Measurements from ENCODE around the gene SPDYE1.
"Not testable (repeated sequence)": the region's sequence is repeated elsewhere in the genome, so short reads cannot be mapped to it uniquely, and the experiment has no call there.

Gene SPDYE1

GRCh38 chr7:43997532-43997931 is at the start of gene SPDYE1:
SPDYE1 (plus strand) TSS chr7:43997897; CDS start chr7:43999950, 2,053 bp downstream.
- DNase-seq (ENCODE audit: low read depth in 1 of 2, low spot score in 1 of 2); in situ Hi-C loops (cut with HindIII; ENCODE audit: low pct_unique_long_range_greater_than_20kb, low sequenced_read_pairs): not testable (repeated sequence)

- in situ Hi-C loops (cut with HindIII; ENCODE audit: low pct_unique_long_range_greater_than_20kb, low sequenced_read_pairs) = no loop called here
- TF ChIP-seq JUND (IDR thresholded peaks at IDR 0.05; ENCODE audit: low read depth) = no peak
- DNase-seq (ENCODE audit: low read depth in 1 of 2, low spot score in 1 of 2) = no peak
Observed at GRCh38 chr7:43952028-43952427, 45.7 kb upstream of the SPDYE1 start.

GRCh38 chr7:43953071-43953470 is 44.6 kb upstream of the SPDYE1 start:
- in situ Hi-C loops (cut with HindIII; ENCODE audit: low pct_unique_long_range_greater_than_20kb, low sequenced_read_pairs) = no loop called here
- no peak for DNase-seq (ENCODE audit: low read depth in 1 of 2, low spot score in 1 of 2)
- no peak for TF ChIP-seq JUND (IDR thresholded peaks at IDR 0.05; ENCODE audit: low read depth)

GRCh38 chr7:43954524-43955228 is 43.0 kb upstream of the SPDYE1 start:
- DNase-seq (ENCODE audit: low read depth in 1 of 2, low spot score in 1 of 2) = peak; percentile 81 to 83
- in situ Hi-C loops (cut with HindIII; ENCODE audit: low pct_unique_long_range_greater_than_20kb, low sequenced_read_pairs) = no loop called here
- no peak for TF ChIP-seq JUND (IDR thresholded peaks at IDR 0.05; ENCODE audit: low read depth)

- TF ChIP-seq JUND (IDR thresholded peaks at IDR 0.05; ENCODE audit: low read depth) = no peak
- in situ Hi-C loops (cut with HindIII; ENCODE audit: low pct_unique_long_range_greater_than_20kb, low sequenced_read_pairs) = no loop called here
- no peak for DNase-seq (ENCODE audit: low read depth in 1 of 2, low spot score in 1 of 2)
Observed at GRCh38 chr7:43956027-43956426, 41.7 kb upstream of the SPDYE1 start.

GRCh38 chr7:43960933-43961332 is 36.8 kb upstream of the SPDYE1 start:
- in situ Hi-C loops (cut with HindIII; ENCODE audit: low pct_unique_long_range_greater_than_20kb, low sequenced_read_pairs) = no loop called here
- DNase-seq (ENCODE audit: low read depth in 1 of 2, low spot score in 1 of 2) = peak in 1 of 2 experiments; percentile 33
- TF ChIP-seq JUND (IDR thresholded peaks at IDR 0.05; ENCODE audit: low read depth) = no peak

GRCh38 chr7:43966392-43966791 is 31.3 kb upstream of the SPDYE1 start:
- in situ Hi-C loops (cut with HindIII; ENCODE audit: low pct_unique_long_range_greater_than_20kb, low sequenced_read_pairs) = not testable (repeated sequence)

GRCh38 chr7:43968172-43969040 is 29.3 kb upstream of the SPDYE1 start:
- in situ Hi-C loops (cut with HindIII; ENCODE audit: low pct_unique_long_range_greater_than_20kb, low sequenced_read_pairs); DNase-seq (ENCODE audit: low read depth in 1 of 2, low spot score in 1 of 2): not testable (repeated sequence)

More at GRCh38 chr7:43966392-43966791, 31.3 kb upstream of the SPDYE1 start:
- DNase-seq (ENCODE audit: low read depth in 1 of 2, low spot score in 1 of 2) = not testable (repeated sequence)

GRCh38 chr7:43969586-43969985 is 28.1 kb upstream of the SPDYE1 start:
- in situ Hi-C loops (cut with HindIII; ENCODE audit: low pct_unique_long_range_greater_than_20kb, low sequenced_read_pairs); DNase-seq (ENCODE audit: low read depth in 1 of 2, low spot score in 1 of 2): not testable (repeated sequence)

GRCh38 chr7:43970698-43971097 is 27.0 kb upstream of the SPDYE1 start:
- not testable (repeated sequence) for DNase-seq (ENCODE audit: low read depth in 1 of 2, low spot score in 1 of 2)

GRCh38 chr7:43974033-43974573 is 23.6 kb upstream of the SPDYE1 start:
- DNase-seq (ENCODE audit: low read depth in 1 of 2, low spot score in 1 of 2); in situ Hi-C loops (cut with HindIII; ENCODE audit: low pct_unique_long_range_greater_than_20kb, low sequenced_read_pairs): not testable (repeated sequence)

More at GRCh38 chr7:43970698-43971097, 27.0 kb upstream of the SPDYE1 start:
- in situ Hi-C loops (cut with HindIII; ENCODE audit: low pct_unique_long_range_greater_than_20kb, low sequenced_read_pairs) = not testable (repeated sequence)

- in situ Hi-C loops (cut with HindIII; ENCODE audit: low pct_unique_long_range_greater_than_20kb, low sequenced_read_pairs); DNase-seq (ENCODE audit: low read depth in 1 of 2, low spot score in 1 of 2): not testable (repeated sequence)
Observed at GRCh38 chr7:43974725-43975482, 22.8 kb upstream of the SPDYE1 start.
